GM12878 (cell line): Measurements from ENCODE around the gene WDFY3. TPM values are rescaled to one million over a fixed set of nuclear protein-coding genes. Genes with fewer than 3 reads are reported as not detected.

ENCODE experiments used
- ATAC-seq: fragments of 200-7000 bp; cut with Tn5 transposase; 3 replicates; pipeline ENCODE4 v1.9.1; 2020; ENCODE audit warnings: mild to moderate bottlenecking, moderate library complexity
- BruUV-seq: library from RNA; stranded (reverse); fragments of 400-500 nt; replicated peaks from 2 replicates; lab custom pipeline; 2021; lab: Mats Ljungman, UMichigan
- CTCF ChIA-PET: fragments of 300-600 bp; sonication (Branson Sonifier 250); formaldehyde crosslinking; extraction: SDS; loops from one replicate; lab custom pipeline; 2021; ENCODE audit warnings: inconsistent platforms; lab: Yijun Ruan, JAX
- POLR2A ChIA-PET: fragments of 350-600 bp; formaldehyde crosslinking; extraction: SDS; loops from one replicate; lab custom pipeline; 2021; ENCODE audit warnings: inconsistent platforms; lab: Charles Lee
- RAD21 ChIA-PET: fragments of 300-600 bp; sonication (Branson Sonifier 250); formaldehyde crosslinking; loops from one replicate; lab custom pipeline; 2023; ENCODE audit warnings: antibody characterized with exemption; ENCODE audit not compliant: unreplicated experiment; lab: Charles Lee
- SMC1A ChIA-PET: fragments of 300-600 bp; sonication (Branson Sonifier 250); formaldehyde crosslinking; loops from one replicate; lab custom pipeline; 2023; ENCODE audit not compliant: unreplicated experiment, uncharacterized antibody; lab: Charles Lee
- DNase-seq: peaks from one replicate; pipeline ENCODE4 v3.0.0-alpha.2; 2011; ENCODE audit warnings: low read depth, low spot score
- FAIRE-seq: peaks from 3 replicates; lab custom pipeline; 2011; peaks lifted over from hg19 to GRCh38; lab: Jason Lieb, UNC
- H2AFZ ChIP-seq: 2 replicates; pipeline ENCODE4 v1.6.0; 2011; ENCODE audit warnings: low read depth, low read length, control low read depth; ENCODE audit not compliant: control insufficient read depth
- H3K27ac ChIP-seq: 2 replicates; pipeline ENCODE4 v1.5.1; 2011; ENCODE audit warnings: control low read depth; ENCODE audit not compliant: control insufficient read depth, insufficient read depth
- H3K27me3 ChIP-seq, 2 experiments: replicated peaks in 1 of 2; 2 replicates each; pipeline versions ENCODE4 v1.6.0 to v1.6.1; 2011; ENCODE audit warnings: low read length in 1 of 2; ENCODE audit not compliant: control insufficient read depth in 2 of 2, insufficient read depth in 2 of 2
- H3K36me3 ChIP-seq, 2 experiments: 2 replicates each; pipeline ENCODE4 v1.5.1; 2011; ENCODE audit warnings: low read length in 1 of 2; ENCODE audit not compliant: control insufficient read depth in 2 of 2, insufficient read depth in 2 of 2
- H3K4me1 ChIP-seq: 2 replicates; pipeline ENCODE4 v1.6.1; 2011; ENCODE audit warnings: mild to moderate bottlenecking, low read length, moderate library complexity, mixed read lengths; ENCODE audit not compliant: control insufficient read depth, insufficient read depth
- H3K4me2 ChIP-seq: 2 replicates; pipeline ENCODE4 v1.6.0; 2011; ENCODE audit warnings: control low read depth; ENCODE audit not compliant: control insufficient read depth, insufficient read depth
- H3K4me3 ChIP-seq: fragments of 200-600 bp; sonication (generic); 2 replicates; pipeline ENCODE4 v1.5.1; 2016
- H3K79me2 ChIP-seq: 2 replicates; pipeline ENCODE4 v1.6.0; 2011; ENCODE audit warnings: low read length; ENCODE audit not compliant: control insufficient read depth, insufficient read depth
- H3K9ac ChIP-seq: 2 replicates; pipeline ENCODE4 v1.8.0; 2011; ENCODE audit warnings: low read length, control low read depth, mixed read lengths; ENCODE audit not compliant: control insufficient read depth, insufficient read depth
- H3K9me3 ChIP-seq: replicated peaks from 3 replicates; pipeline ENCODE4 v1.5.1; 2011; ENCODE audit warnings: mild to moderate bottlenecking, low read length; ENCODE audit not compliant: control insufficient read depth, insufficient read depth
- H4K20me1 ChIP-seq: 2 replicates; pipeline ENCODE4 v1.6.0; 2011; ENCODE audit not compliant: control insufficient read depth, insufficient read depth
- HDAC2 ChIP-seq: fragments of 200-600 bp; sonication (generic); IDR thresholded peaks from 2 replicates; pipeline ENCODE4 v1.6.1; 2017
- NFYA ChIP-seq: IDR thresholded peaks from 2 replicates; pipeline ENCODE4 v1.6.1; 2011; ENCODE audit warnings: low read depth, mild to moderate bottlenecking, low read length, improper control_type of control experiment, borderline replicate concordance
- WGBS: methylation state at CpG from one replicate; pipeline ENCODE4 v1.1.6; 2016; ENCODE audit warnings: low lambda C conversion rate; ENCODE audit not compliant: insufficient replicate concordance, insufficient coverage; ENCODE audit errors: missing lambda C conversion rate; 5-methylcytosine and 5-hydroxymethylcytosine counted together
- in situ Hi-C: fragments of 300-500 bp; cut with MboI; formaldehyde crosslinking; loops from 9 replicates; pipeline ENCODE4 v1.14.3; 2018; ENCODE audit warnings: mixed read lengths
- intact Hi-C: fragments of 100-400 bp; cut with micrococcal nuclease; formaldehyde crosslinking; loops from one replicate; pipeline ENCODE4 v1.14.2; 2022; ENCODE audit not compliant: unreplicated experiment
- polyA plus RNA-seq, 11 experiments: library from polyadenylated mRNA; depleted of rRNA in 4 of 11; unstranded in 6 of 11; stranded (reverse) in 5 of 11; fragments of >200 nt; fragmentation: Nextera tagmentation in 4 of 11; fragmentation: Illumina TruSeq in 1 of 11; extraction: Ambion mirVana in 4 of 11; extraction: Trizol in 1 of 11; gene quantifications; 1 replicate in 1 of 11; 2 replicates in 10 of 11; pipeline versions ENCODE4 v1.2.1 to v1.2.3, GENCODE V29; 2011 to 2016; ENCODE audit warnings: inconsistent platforms in 2 of 11, missing spikeins in 2 of 11, low read depth in 1 of 11
- total RNA-seq, 4 experiments: library from RNA; depleted of rRNA in 3 of 4; stranded (reverse); fragments of >200 nt in 3 of 4; fragmentation: Illumina TruSeq in 1 of 4; extraction: Trizol in 1 of 4; gene quantifications; 2 replicates each; pipeline versions ENCODE4 v1.2.1 to v1.2.3, GENCODE V29; 2013 to 2021
- TF ChIP-seq, protein P1 (sequence below): fragments of 150-350 bp; IDR thresholded peaks from 2 replicates; pipeline ENCODE4 v1.6.1; 2016; ENCODE audit warnings: low read depth, low read length
- TF ChIP-seq, protein P2 (sequence below): fragments of 450-650 bp; IDR thresholded peaks from 2 replicates; pipeline ENCODE4 v1.6.1; 2017; ENCODE audit warnings: borderline replicate concordance
- TF ChIP-seq, protein P3 (sequence below): fragments of 450-650 bp; IDR thresholded peaks from 2 replicates; pipeline ENCODE4 v1.6.1; 2014; ENCODE audit warnings: mild to moderate bottlenecking
- TF ChIP-seq, protein P4 (sequence below): fragments of 450-650 bp; conservative IDR thresholded peaks from 2 replicates; pipeline ENCODE4 v1.6.1; 2017; ENCODE audit warnings: mild to moderate bottlenecking, moderate library complexity

Gene WDFY3
- total and polyA plus RNA-seq, 10 of the 15 experiments (the other 5 are each of a cell fraction or from before 2014, with no cell fraction given): 0.01 to 0.23 (median 0.12) TPM; not detected in 2

DNA sequence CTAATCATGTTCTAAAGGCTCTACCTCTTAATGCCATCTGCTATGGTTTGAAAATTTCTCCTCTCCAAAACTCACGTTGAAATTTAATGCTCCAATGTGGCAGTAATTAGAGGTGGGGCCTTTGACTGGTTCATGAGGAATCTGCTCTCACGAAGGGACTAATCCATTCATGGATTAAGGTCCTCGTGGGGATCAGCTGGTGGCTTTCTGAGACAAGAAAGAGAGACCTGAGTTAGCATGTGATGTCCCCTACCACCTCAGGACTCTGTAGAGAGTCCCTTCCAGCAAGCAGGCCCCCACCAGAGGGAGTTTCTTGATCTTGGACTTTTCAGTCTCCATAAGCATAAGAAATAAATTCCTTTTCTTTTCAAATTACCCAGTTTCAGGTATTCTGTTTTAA, 65.3 kb downstream of the WDFY3 start:
- H3K4me2 ChIP-seq: no peak overlapping the region
- H3K9me3 ChIP-seq: no peaks in the 10 kb centered on the region
- no peak overlapping the region for H3K4me3 ChIP-seq
- H3K4me1 ChIP-seq: no peaks in the 10 kb centered on the region
- in situ Hi-C loops: no loop called here
- ChIA-PET CTCF (no interaction called here), SMC1A (no interaction called here), RAD21 (no interaction called here), POLR2A (no interaction called here)
- H3K36me3 ChIP-seq: no peaks in the 10 kb centered on the region
- no peak overlapping the region for H3K27ac ChIP-seq
- H3K79me2 ChIP-seq: no peaks in the 10 kb centered on the region
- H2AFZ ChIP-seq: no peak overlapping the region
- FAIRE-seq (no peak), ATAC-seq (no peak), DNase-seq (no peak)
- no peak overlapping the region for H3K9ac ChIP-seq
- TF ChIP-seq, protein P1, sequence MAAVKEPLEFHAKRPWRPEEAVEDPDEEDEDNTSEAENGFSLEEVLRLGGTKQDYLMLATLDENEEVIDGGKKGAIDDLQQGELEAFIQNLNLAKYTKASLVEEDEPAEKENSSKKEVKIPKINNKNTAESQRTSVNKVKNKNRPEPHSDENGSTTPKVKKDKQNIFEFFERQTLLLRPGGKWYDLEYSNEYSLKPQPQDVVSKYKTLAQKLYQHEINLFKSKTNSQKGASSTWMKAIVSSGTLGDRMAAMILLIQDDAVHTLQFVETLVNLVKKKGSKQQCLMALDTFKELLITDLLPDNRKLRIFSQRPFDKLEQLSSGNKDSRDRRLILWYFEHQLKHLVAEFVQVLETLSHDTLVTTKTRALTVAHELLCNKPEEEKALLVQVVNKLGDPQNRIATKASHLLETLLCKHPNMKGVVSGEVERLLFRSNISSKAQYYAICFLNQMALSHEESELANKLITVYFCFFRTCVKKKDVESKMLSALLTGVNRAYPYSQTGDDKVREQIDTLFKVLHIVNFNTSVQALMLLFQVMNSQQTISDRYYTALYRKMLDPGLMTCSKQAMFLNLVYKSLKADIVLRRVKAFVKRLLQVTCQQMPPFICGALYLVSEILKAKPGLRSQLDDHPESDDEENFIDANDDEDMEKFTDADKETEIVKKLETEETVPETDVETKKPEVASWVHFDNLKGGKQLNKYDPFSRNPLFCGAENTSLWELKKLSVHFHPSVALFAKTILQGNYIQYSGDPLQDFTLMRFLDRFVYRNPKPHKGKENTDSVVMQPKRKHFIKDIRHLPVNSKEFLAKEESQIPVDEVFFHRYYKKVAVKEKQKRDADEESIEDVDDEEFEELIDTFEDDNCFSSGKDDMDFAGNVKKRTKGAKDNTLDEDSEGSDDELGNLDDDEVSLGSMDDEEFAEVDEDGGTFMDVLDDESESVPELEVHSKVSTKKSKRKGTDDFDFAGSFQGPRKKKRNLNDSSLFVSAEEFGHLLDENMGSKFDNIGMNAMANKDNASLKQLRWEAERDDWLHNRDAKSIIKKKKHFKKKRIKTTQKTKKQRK: no peak
- no peak for TF ChIP-seq NFYA
- TF ChIP-seq, protein P2, sequence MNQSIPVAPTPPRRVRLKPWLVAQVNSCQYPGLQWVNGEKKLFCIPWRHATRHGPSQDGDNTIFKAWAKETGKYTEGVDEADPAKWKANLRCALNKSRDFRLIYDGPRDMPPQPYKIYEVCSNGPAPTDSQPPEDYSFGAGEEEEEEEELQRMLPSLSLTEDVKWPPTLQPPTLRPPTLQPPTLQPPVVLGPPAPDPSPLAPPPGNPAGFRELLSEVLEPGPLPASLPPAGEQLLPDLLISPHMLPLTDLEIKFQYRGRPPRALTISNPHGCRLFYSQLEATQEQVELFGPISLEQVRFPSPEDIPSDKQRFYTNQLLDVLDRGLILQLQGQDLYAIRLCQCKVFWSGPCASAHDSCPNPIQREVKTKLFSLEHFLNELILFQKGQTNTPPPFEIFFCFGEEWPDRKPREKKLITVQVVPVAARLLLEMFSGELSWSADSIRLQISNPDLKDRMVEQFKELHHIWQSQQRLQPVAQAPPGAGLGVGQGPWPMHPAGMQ: no peak
- no peak for TF ChIP-seq HDAC2
- TF ChIP-seq, protein P3, sequence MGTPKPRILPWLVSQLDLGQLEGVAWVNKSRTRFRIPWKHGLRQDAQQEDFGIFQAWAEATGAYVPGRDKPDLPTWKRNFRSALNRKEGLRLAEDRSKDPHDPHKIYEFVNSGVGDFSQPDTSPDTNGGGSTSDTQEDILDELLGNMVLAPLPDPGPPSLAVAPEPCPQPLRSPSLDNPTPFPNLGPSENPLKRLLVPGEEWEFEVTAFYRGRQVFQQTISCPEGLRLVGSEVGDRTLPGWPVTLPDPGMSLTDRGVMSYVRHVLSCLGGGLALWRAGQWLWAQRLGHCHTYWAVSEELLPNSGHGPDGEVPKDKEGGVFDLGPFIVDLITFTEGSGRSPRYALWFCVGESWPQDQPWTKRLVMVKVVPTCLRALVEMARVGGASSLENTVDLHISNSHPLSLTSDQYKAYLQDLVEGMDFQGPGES: no peak
- TF ChIP-seq, protein P4, sequence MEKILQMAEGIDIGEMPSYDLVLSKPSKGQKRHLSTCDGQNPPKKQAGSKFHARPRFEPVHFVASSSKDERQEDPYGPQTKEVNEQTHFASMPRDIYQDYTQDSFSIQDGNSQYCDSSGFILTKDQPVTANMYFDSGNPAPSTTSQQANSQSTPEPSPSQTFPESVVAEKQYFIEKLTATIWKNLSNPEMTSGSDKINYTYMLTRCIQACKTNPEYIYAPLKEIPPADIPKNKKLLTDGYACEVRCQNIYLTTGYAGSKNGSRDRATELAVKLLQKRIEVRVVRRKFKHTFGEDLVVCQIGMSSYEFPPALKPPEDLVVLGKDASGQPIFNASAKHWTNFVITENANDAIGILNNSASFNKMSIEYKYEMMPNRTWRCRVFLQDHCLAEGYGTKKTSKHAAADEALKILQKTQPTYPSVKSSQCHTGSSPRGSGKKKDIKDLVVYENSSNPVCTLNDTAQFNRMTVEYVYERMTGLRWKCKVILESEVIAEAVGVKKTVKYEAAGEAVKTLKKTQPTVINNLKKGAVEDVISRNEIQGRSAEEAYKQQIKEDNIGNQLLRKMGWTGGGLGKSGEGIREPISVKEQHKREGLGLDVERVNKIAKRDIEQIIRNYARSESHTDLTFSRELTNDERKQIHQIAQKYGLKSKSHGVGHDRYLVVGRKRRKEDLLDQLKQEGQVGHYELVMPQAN: no peak
- H3K27me3 ChIP-seq: no peaks in the 10 kb centered on the region
- intact Hi-C loops: no loop called here
- 0% methylated on average over 3 of the region's 3 CpGs for WGBS
- no peaks in the 10 kb centered on the region for H4K20me1 ChIP-seq
- BruUV-seq: no TSS peak
